ENCODE results near the gene OGDHL.

OGDHL gene

DNA sequence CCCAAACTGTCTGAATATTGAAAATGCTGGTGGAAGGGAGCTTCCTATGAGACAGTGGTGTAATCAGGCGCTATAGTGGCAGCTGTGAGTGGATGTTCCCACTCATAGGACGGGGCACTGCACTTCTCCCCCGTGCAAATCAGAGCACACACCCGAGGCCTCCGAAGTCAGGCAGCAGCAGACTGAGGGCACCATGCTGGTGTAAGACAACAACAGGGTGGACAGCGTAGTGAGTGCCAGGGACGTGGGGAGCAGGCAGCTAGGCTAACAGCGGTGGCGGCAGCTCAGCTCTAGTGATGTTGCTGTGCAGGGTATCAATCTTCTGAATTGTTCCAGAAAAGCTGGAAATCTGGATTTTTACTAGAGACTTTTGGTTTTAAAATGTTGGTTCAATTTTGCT, 63.4 kb downstream of the OGDHL start:
- H3K27ac Mint-ChIP-seq = no peak overlapping the region
- no peaks in the 10 kb centered on the region for H3K27me3 Mint-ChIP-seq (ENCODE audit: low read depth)
- H3K36me3 Mint-ChIP-seq (ENCODE audit: low read depth) = peaks cover 1% of the 10 kb centered on the region
- no peaks in the 10 kb centered on the region for H3K9me3 Mint-ChIP-seq
- no peaks in the 10 kb centered on the region for H3K4me1 Mint-ChIP-seq (ENCODE audit: low read depth)
- H3K4me3 Mint-ChIP-seq = no peak overlapping the region

DNA sequence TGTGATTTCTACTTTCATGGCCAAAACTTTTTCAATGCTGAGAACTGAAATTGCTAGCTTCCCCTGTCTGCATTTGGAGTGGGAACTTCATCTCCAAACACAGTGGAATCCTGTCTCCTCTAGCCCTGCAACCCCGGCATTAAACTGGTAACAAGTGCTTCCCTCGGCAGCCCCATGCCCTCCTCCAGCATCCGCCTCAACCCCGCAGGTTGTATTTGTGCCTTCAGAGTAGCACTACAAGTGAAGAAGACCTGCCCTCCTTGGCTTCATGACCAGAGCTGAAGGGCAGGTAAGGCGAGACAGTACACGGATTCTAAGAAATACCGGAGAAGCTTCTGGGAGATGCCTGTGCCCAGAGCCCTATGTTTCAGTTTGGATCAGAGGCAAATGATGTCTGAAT, 65.8 kb downstream of the OGDHL start:
- Mint-ChIP-seq H3K4me3 (no peak overlapping the region), H3K4me1 (ENCODE audit: low read depth) (no peaks in the 10 kb centered on the region), H3K27me3 (ENCODE audit: low read depth) (peaks cover 15% of the 10 kb centered on the region), H3K27ac (no peak overlapping the region), H3K9me3 (no peaks in the 10 kb centered on the region), H3K36me3 (ENCODE audit: low read depth) (no peaks in the 10 kb centered on the region)

DNA sequence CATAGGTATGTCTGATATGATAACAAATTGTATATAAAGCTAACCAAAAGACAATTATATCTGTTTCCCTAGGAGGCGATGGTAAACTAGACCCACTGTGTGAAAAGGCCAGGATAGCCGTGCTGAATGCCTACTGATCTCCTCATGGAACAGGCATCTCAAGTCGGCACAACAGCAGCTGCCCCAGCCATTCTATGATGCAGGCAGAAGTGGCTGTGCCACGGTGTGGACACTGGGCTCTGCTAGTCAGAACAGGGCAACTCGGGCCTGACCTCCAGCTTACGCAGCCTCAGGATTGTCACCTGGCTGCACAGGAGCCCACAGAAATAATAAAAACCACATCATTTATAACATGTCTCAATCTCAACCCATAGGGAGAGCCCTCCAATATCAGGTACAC, 67.7 kb downstream of the OGDHL start:
- no peaks in the 10 kb centered on the region for H3K4me1 Mint-ChIP-seq (ENCODE audit: low read depth)
- H3K9me3 Mint-ChIP-seq = no peaks in the 10 kb centered on the region
- H3K27ac Mint-ChIP-seq = no peak overlapping the region
- peaks cover 33% of the 10 kb centered on the region for H3K27me3 Mint-ChIP-seq (ENCODE audit: low read depth)
- H3K36me3 Mint-ChIP-seq (ENCODE audit: low read depth) = no peaks in the 10 kb centered on the region
- H3K4me3 Mint-ChIP-seq = no peak overlapping the region

DNA sequence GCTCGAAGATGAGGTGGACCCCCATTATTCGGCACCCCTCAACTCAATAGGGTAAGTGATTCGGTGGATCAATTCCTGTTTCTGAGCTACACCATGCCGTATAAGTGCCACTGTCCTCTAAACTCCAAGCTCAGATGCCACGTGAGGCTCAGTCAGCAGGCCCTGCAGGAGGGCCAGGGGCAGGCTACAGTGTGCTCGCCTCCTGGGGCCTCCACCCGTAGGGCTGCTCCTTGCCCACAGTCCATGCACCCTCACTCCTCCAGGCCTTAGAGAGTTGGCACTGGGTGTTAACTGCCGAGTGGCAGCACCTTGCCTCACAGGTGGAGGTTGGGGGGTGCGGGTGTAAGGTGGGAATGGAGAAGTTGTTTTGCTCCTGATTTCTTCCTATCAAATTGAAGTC, 70.5 kb downstream of the OGDHL start:
- H3K9me3 Mint-ChIP-seq = no peaks in the 10 kb centered on the region
- H3K36me3 Mint-ChIP-seq (ENCODE audit: low read depth) = no peaks in the 10 kb centered on the region
- H3K4me3 Mint-ChIP-seq = no peak overlapping the region
- H3K27me3 Mint-ChIP-seq (ENCODE audit: low read depth) = peaks cover 58% of the 10 kb centered on the region
- H3K4me1 Mint-ChIP-seq (ENCODE audit: low read depth) = no peaks in the 10 kb centered on the region
- H3K27ac Mint-ChIP-seq = no peak overlapping the region

DNA sequence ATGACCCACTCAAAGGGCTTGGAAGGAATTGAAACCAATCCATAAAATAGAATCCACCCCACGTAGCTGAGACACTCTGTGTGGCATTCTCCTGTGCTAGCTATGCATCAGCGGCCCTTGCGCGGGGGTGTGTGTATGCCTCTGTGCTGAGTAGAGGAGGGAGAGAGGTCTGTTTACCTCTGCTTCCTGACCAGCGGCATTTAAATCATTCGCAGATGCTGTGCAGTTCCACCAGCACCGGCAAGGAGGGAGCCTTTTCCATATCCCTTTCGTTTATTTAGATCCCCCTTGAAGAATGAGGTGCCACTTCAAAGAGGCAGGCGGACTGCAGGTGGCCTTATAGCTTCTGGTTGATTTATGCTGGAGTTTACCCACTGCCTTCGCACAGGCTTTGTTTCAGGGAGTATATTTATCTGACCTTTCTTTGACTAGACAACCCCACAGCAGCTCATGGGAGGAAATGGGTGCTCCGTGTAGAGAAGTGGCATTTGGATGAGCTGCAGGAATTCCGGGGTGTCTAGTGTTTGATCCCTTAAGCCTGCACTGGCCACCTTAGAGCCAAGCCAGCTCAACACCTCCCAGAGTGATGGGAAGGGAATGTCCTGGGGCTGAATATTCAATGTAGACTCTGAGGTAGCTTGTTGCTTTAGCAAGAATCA, 71.3 kb downstream of the OGDHL start:
- H3K27ac Mint-ChIP-seq = no peak overlapping the region
- no peaks in the 10 kb centered on the region for H3K36me3 Mint-ChIP-seq (ENCODE audit: low read depth)
- no peaks in the 10 kb centered on the region for H3K9me3 Mint-ChIP-seq
- H3K4me3 Mint-ChIP-seq = no peak overlapping the region
- H3K27me3 Mint-ChIP-seq (ENCODE audit: low read depth) = peaks cover 58% of the 10 kb centered on the region
- H3K4me1 Mint-ChIP-seq (ENCODE audit: low read depth) = no peaks in the 10 kb centered on the region

DNA sequence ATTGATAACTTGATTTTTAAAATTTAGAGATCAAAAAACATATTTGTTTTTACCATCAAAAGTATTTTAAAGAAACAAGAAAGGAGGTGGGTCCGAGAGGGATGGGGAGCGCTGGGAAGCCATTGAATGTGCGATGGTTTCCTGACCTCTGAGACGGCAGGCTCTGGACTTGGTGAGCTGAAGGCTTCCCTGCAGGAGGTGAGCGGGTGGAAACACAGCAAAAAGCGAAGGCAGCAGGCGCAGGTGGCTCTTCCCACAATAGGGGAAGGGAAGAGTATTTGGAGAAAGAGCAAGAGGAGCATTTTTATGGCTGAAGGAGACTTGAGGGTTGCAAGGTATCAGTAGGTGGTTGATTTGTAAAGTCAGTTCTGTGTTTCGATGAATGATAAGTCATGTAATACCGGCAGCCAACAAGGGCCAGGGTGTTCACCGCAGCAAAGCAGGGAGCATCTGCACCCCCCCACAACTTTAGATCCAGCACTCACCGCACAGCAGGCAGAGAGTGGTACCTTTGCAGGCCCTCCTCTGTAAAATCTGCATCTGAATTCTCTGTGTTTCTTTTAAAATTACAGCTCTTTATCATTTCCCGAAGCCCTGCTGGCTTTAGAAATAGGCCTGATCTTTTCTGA, 72.1 kb downstream of the OGDHL start:
- Mint-ChIP-seq H3K27me3 (ENCODE audit: low read depth) (peaks cover 60% of the 10 kb centered on the region), H3K9me3 (no peaks in the 10 kb centered on the region), H3K4me1 (ENCODE audit: low read depth) (no peaks in the 10 kb centered on the region), H3K36me3 (ENCODE audit: low read depth) (no peaks in the 10 kb centered on the region), H3K27ac (no peak overlapping the region), H3K4me3 (no peak overlapping the region)

DNA sequence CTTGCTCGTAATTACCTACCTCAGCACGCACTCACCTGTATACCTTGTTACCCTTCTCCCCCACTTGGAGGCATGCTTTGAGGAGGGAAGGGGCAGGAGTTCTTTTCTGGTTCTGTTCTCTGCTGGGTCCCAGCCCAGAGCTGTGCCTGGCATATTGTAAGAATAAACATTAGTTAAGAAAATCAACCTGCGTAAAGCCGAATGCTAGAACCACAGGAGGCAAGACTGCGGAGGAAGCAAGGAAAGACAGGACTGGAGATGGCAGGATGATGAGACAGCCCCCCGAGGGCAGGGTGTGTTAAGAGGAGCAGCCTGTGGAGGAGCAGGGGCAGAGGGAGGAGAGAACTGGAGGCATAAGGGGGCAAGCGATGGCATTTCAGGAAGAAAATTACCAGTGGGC, 73.2 kb downstream of the OGDHL start:
- Mint-ChIP-seq H3K4me1 (ENCODE audit: low read depth) (no peaks in the 10 kb centered on the region), H3K36me3 (ENCODE audit: low read depth) (no peaks in the 10 kb centered on the region), H3K4me3 (no peak overlapping the region), H3K27me3 (ENCODE audit: low read depth) (peaks cover 63% of the 10 kb centered on the region), H3K27ac (no peak overlapping the region), H3K9me3 (no peaks in the 10 kb centered on the region)

DNA sequence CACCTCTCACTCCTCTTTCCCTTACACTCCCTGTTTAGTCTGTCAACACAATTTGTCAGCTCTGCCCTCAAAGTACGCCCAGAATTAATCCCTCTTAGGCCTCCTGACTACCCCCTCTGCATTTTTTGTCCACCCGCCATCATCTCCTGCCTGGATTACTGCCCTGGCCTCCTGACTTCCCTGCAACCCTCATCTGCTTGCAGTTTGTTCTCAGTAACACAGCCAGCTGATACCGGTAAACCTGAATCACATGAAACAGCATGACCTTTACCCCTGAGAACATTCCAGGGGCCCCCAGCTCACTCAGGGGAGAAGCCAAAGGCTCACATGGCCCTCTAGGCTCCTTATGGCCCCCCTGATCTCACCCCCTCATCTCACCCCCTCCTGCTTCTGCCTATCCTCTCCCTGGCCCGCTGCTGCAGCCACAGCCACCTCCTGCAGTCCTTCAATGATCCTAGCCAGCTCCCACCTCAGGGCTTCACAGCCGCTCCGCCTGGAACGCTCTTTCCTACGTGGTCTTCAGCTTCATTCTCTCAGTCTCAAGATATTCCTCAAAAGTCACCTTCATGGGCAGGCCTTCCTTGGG, 73.8 kb downstream of the OGDHL start:
- Mint-ChIP-seq H3K9me3 (no peaks in the 10 kb centered on the region), H3K27me3 (ENCODE audit: low read depth) (peaks cover 63% of the 10 kb centered on the region), H3K4me3 (no peak overlapping the region), H3K4me1 (ENCODE audit: low read depth) (no peaks in the 10 kb centered on the region), H3K27ac (no peak overlapping the region), H3K36me3 (ENCODE audit: low read depth) (no peaks in the 10 kb centered on the region)

DNA sequence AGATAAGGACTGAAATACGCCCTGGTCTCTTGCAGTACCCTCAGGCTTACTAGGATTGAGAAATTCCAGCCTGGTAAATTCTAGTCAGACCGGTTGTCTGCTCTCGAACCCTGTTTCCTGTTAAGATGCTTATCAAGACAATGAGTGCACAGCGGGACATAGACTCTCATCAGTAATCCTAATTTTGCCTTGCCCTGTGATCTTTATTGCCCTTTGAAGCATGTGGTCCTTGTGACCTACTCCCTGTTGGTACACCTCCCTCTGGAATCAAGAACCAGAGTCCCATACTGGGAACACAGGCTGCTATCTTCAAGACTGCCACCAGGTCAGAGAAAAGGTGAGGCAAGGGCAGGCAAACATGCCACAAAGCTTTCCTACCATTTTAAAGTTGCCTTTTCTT, 75.5 kb downstream of the OGDHL start:
- H3K27me3 Mint-ChIP-seq (ENCODE audit: low read depth) = peaks cover 52% of the 10 kb centered on the region
- no peaks in the 10 kb centered on the region for H3K9me3 Mint-ChIP-seq
- H3K4me1 Mint-ChIP-seq (ENCODE audit: low read depth) = no peaks in the 10 kb centered on the region

More for the DNA sequence above, 75.5 kb downstream of the OGDHL start:
- H3K36me3 Mint-ChIP-seq (ENCODE audit: low read depth) = no peaks in the 10 kb centered on the region
- no peak overlapping the region for H3K27ac Mint-ChIP-seq
- H3K4me3 Mint-ChIP-seq = no peak overlapping the region

Data from T-helper 1 cell treated with Interleukin-12 subunit alpha and Interleukin-12 subunit beta and Interleukin-4 antibody, amounts not matched to agents 30 μg/mL and 1 μg/mL, for 36 hours (primary cell).